ENCODE measurements around the gene KRTAP5-3.
"Not testable (repeated sequence)": the region's sequence is repeated elsewhere in the genome, so short reads cannot be mapped to it uniquely, and the experiment has no call there.

Gene KRTAP5-3

GRCh38 chr11:1632053-1632714 lies 23.9 kb upstream of the KRTAP5-3 start:
- H3K27ac Mint-ChIP-seq, result no peak overlapping the region
- no peak overlapping the region for H3K4me3 Mint-ChIP-seq
- peaks cover 74% of the 10 kb centered on the region for H3K27me3 Mint-ChIP-seq
- H3K4me1 Mint-ChIP-seq, result peaks cover 7% of the 10 kb centered on the region
- ATAC-seq, result peak; percentile 25
- no peaks in the 10 kb centered on the region for H3K9me3 Mint-ChIP-seq
- H3K36me3 Mint-ChIP-seq, result no peaks in the 10 kb centered on the region

DNA sequence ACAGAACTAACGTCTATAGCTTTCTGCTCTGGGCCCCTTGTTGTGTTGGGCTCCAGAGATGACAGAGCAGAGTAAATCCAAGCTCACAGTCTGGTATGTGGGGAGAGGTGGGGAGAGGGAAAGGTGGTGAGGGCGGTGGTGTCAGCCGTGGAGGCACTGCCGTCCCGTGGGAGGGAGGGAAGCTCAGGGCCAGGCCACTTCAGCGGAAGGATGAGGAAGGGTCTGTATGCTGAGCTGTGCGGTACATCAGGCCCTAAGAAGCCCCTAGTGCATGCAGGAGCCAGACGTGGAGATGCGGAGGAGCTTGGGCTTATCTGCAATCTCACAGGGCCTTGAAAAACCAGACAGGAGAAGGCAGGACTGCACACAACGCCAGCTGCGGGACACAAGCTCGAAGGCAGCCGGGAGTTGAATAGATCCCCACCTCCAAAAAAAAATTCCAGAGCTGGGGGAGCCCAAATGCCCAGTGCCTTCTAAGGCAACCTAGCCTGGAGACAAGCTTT lies 22.9 kb upstream of the KRTAP5-3 start:
- H3K27ac Mint-ChIP-seq, result no peak overlapping the region
- H3K9me3 Mint-ChIP-seq, result no peaks in the 10 kb centered on the region
- H3K4me3 Mint-ChIP-seq, result no peak overlapping the region
- no peak for ATAC-seq
- H3K27me3 Mint-ChIP-seq, result peaks cover 79% of the 10 kb centered on the region
- no peaks in the 10 kb centered on the region for H3K36me3 Mint-ChIP-seq
- H3K4me1 Mint-ChIP-seq, result peaks cover 7% of the 10 kb centered on the region

DNA sequence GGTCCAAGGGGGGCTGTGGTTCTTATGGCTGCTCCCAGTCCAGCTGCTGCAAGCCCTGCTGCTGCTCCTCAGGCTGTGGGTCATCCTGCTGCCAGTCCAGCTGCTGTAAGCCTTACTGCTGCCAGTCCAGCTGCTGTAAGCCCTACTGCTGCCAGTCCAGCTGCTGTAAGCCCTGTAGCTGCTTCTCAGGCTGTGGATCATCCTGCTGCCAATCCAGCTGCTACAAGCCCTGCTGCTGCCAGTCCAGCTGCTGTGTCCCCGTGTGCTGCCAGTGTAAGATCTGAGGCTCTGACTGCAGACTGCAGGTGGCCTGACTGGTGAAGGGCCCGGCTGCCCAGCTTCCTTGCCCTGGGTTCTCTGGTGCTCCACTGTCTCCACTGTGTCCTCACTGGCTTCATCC lies 22.0 kb upstream of the KRTAP5-3 start:
- Mint-ChIP-seq H3K27ac (no peak overlapping the region), H3K4me3 (no peak overlapping the region), H3K4me1 (peaks cover 7% of the 10 kb centered on the region), H3K9me3 (no peaks in the 10 kb centered on the region), H3K27me3 (peaks cover 79% of the 10 kb centered on the region), H3K36me3 (no peaks in the 10 kb centered on the region)
- ATAC-seq, result no peak

GRCh38 chr11:1629326-1630185 lies 21.3 kb upstream of the KRTAP5-3 start, which contains the start of gene KRTAP5-5:
KRTAP5-5 (plus strand) TSS chr11:1629775; CDS start chr11:1629841, 66 bp downstream.
- no peak for ATAC-seq
- peaks cover 7% of the 10 kb centered on the region for H3K4me1 Mint-ChIP-seq

GRCh38 chr11:1628506-1629325 lies 20.5 kb upstream of the KRTAP5-3 start:
- Mint-ChIP-seq H3K27ac (no peak overlapping the region), H3K27me3 (peaks cover 69% of the 10 kb centered on the region), H3K36me3 (no peaks in the 10 kb centered on the region), H3K4me1 (peaks cover 7% of the 10 kb centered on the region), H3K9me3 (no peaks in the 10 kb centered on the region), H3K4me3 (no peak overlapping the region)
- ATAC-seq, result peak; percentile 84

More at GRCh38 chr11:1629326-1630185, 21.3 kb upstream of the KRTAP5-3 start, which contains the start of gene KRTAP5-5:
- no peak within 1 kb of the TSS for H3K27ac Mint-ChIP-seq
- H3K36me3 Mint-ChIP-seq, result no peaks in the 10 kb centered on the region
- H3K27me3 Mint-ChIP-seq, result peaks cover 77% of the 10 kb centered on the region
- H3K4me3 Mint-ChIP-seq, result no peak within 1 kb of the TSS
- no peaks in the 10 kb centered on the region for H3K9me3 Mint-ChIP-seq

DNA sequence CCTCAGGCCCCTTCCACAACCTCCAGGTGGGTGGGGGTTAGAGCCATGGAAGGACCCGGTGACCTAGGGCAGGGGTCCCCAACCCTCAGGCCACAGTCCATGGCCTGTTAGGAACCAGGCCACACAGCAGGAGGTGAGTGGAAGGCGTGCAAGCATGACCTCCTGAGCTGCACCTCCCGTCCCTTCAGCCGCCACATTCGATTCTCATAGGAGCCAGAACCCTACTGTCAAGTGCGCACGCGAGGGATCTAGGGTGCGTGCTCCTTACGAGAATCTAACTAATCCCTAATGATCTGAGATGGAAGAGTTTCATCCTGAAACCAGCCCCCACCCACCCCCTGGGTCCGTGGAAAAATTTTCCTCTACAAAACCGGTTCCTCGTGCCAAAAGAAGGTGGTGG lies 17.3 kb upstream of the KRTAP5-3 start:
- peaks cover 7% of the 10 kb centered on the region for H3K4me1 Mint-ChIP-seq
- no peak overlapping the region for H3K4me3 Mint-ChIP-seq
- ATAC-seq, result no peak
- H3K27me3 Mint-ChIP-seq, result peaks cover 53% of the 10 kb centered on the region
- no peaks in the 10 kb centered on the region for H3K9me3 Mint-ChIP-seq
- no peak overlapping the region for H3K27ac Mint-ChIP-seq
- H3K36me3 Mint-ChIP-seq, result no peaks in the 10 kb centered on the region

DNA sequence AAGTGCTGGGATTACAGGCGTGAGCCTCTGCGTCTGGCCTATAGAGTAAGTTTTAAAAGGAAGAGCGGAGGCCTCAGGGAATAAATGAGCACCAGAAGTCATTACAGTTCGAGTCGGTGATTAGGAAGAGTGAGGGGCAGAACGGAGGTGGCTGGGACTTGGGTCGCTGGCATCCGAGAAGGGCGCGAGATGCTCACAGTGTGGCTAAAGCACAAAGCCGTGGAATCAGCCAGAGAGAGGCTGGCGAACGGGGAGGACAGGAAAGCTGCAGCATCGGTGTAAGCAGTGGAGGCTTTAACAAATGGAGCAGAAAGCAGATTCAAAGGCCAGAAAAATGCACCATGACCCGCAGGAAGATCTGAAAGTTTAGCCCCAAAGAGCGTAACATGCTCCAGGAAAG lies 16.4 kb upstream of the KRTAP5-3 start:
- no peak overlapping the region for H3K27ac Mint-ChIP-seq
- no peak for ATAC-seq
- H3K4me1 Mint-ChIP-seq, result peaks cover 8% of the 10 kb centered on the region
- H3K9me3 Mint-ChIP-seq, result no peaks in the 10 kb centered on the region
- H3K27me3 Mint-ChIP-seq, result peaks cover 54% of the 10 kb centered on the region
- H3K36me3 Mint-ChIP-seq, result no peaks in the 10 kb centered on the region
- H3K4me3 Mint-ChIP-seq, result no peak overlapping the region

DNA sequence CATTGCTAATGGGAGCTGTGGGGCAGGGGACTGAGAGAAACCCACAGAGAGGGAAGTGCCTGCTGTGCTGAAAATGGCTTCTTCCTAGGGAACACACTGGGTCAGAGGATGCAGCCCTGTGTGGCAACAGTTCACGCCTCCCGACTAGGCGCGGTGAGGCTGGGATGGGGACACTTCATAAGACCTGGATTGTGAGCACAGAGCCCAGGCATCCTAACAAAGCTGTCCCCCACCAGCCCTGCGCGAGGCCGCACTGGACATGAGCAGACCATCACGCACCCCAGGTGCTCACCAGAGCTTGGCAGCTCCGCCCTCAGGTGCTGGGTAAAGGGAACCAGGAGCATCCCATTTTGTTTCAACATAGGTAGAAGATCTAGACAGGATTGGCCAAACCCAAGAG lies 15.5 kb upstream of the KRTAP5-3 start:
- H3K9me3 Mint-ChIP-seq, result no peaks in the 10 kb centered on the region
- H3K36me3 Mint-ChIP-seq, result no peaks in the 10 kb centered on the region
- no peak overlapping the region for H3K4me3 Mint-ChIP-seq
- peaks cover 47% of the 10 kb centered on the region for H3K27me3 Mint-ChIP-seq
- H3K27ac Mint-ChIP-seq, result no peak overlapping the region
- ATAC-seq, result no peak
- H3K4me1 Mint-ChIP-seq, result peaks cover 7% of the 10 kb centered on the region

DNA sequence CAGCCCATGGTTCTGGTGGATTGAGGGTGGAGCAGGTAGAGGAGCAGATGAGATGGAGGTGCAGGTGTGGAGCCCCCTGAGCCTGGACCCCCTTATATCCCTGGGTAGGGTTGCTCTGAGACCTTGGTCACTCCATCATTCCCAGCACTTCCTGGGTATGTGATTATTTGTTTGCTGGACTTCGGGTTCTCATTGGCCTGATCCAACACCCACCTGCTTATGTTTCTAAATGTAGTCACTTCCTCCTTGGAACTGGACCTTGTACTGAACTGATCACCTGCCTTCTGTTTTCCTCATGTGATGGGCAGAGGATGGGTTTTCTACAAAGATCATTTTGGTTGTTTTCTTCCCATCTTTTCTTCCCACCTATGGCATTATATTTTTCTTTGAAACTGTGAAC lies 13.8 kb upstream of the KRTAP5-3 start, which contains the start of gene KRTAP5-4:
Gene KRTAP5-4, minus strand, starts transcription at position 53 of the 400 bp plus-strand sequence. Its CDS starts 45 bp downstream, at position 8.
- peaks cover 6% of the 10 kb centered on the region for H3K4me1 Mint-ChIP-seq
- no peaks in the 10 kb centered on the region for H3K36me3 Mint-ChIP-seq
- H3K27me3 Mint-ChIP-seq, result peaks cover 55% of the 10 kb centered on the region
- H3K27ac Mint-ChIP-seq, result no peak within 1 kb of the TSS
- H3K9me3 Mint-ChIP-seq, result no peaks in the 10 kb centered on the region
- ATAC-seq, result no peak
- H3K4me3 Mint-ChIP-seq, result no peak within 1 kb of the TSS

DNA sequence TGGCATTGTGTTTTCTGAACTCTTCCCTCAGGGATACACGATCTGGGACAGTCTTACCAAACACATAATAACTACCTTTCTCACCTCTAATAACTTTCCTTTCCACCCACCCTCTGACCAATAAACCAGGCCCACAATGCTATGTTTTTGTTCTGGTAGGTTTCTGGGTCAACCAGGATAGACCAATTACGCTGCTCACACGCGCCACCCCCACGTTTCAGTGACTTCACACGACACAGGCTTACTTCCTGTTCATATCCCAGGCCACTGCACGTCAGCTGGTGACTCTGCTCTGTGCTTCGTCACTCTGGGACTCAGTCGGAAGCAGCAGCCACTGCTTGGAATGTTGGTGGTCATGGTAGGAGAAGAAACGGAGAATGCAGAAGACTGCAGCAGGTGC lies 11.2 kb upstream of the KRTAP5-3 start:
- no peak overlapping the region for H3K4me3 Mint-ChIP-seq
- no peaks in the 10 kb centered on the region for H3K36me3 Mint-ChIP-seq

DNA sequence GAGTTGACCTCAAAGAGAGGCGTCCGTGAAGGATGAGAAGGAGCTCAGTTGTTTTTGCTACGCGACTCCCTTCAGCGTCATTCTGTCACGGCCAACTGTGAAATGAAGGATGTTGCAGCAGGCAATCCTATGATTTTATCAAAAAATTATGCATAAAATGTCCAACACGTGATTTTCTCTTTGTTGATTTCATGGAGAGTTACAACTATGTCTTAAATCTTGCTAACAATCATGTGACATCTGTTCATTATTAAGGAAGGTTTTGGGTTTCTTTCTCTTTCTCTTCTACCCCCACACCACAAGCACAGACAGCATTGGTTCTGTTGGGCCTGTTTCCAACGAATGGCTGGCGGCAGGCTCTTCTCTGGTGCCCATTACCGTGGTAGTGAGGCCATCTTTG lies 10.0 kb upstream of the KRTAP5-3 start:
- H3K36me3 Mint-ChIP-seq, result no peaks in the 10 kb centered on the region
- no peak overlapping the region for H3K4me3 Mint-ChIP-seq
- ATAC-seq, result no peak
- no peak overlapping the region for H3K27ac Mint-ChIP-seq
- peaks cover 71% of the 10 kb centered on the region for H3K27me3 Mint-ChIP-seq
- no peaks in the 10 kb centered on the region for H3K9me3 Mint-ChIP-seq
- H3K4me1 Mint-ChIP-seq, result peaks cover 6% of the 10 kb centered on the region

More for the DNA sequence above, 11.2 kb upstream of the KRTAP5-3 start:
- Mint-ChIP-seq H3K9me3 (no peaks in the 10 kb centered on the region), H3K4me1 (peaks cover 6% of the 10 kb centered on the region), H3K27ac (no peak overlapping the region), H3K27me3 (peaks cover 59% of the 10 kb centered on the region)
- ATAC-seq, result no peak

- H3K4me1 Mint-ChIP-seq, result peaks cover 16% of the 10 kb centered on the region
- not testable (repeated sequence) for H3K36me3 Mint-ChIP-seq, H3K9me3 Mint-ChIP-seq, ATAC-seq, H3K4me3 Mint-ChIP-seq, H3K27ac Mint-ChIP-seq
- peaks cover 31% of the 10 kb centered on the region for H3K27me3 Mint-ChIP-seq
These were observed 362 bp downstream of the KRTAP5-3 start for GRCh38 chr11:1607901-1608300.

- not testable (repeated sequence) for H3K4me3 Mint-ChIP-seq, H3K36me3 Mint-ChIP-seq, H3K9me3 Mint-ChIP-seq, ATAC-seq
- peaks cover 16% of the 10 kb centered on the region for H3K4me1 Mint-ChIP-seq
- peak overlapping the region; percentile 89 for H3K27ac Mint-ChIP-seq
- peaks cover 31% of the 10 kb centered on the region for H3K27me3 Mint-ChIP-seq
These were observed 962 bp downstream of the KRTAP5-3 start for GRCh38 chr11:1607156-1607845.

DNA sequence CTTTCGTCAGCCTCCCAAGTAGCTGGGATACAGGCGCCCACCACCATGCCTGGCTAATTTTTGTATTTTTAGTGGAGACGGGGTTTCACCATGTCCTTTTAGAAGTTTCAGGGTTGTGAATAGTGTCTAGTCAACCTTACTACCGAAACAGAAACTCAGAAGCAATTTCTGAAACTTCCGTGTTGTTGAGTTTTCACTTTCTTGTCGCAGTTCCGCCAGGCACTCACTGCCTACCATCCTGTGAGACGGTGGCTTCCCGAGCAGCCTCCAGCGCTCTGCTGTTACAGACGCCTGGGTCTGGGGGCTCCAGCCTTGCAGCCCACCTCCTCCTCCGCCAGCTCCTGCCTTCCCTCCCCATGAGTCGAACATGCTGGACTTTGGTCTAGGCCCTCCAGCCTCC lies 2.3 kb downstream of the KRTAP5-3 start:
- peaks cover 21% of the 10 kb centered on the region for H3K27me3 Mint-ChIP-seq
- peaks cover 25% of the 10 kb centered on the region for H3K4me1 Mint-ChIP-seq
- peak overlapping the region; percentile 89 for H3K27ac Mint-ChIP-seq
- H3K36me3 Mint-ChIP-seq, H3K9me3 Mint-ChIP-seq: not testable (repeated sequence)
- peak overlapping the region; percentile 44 for H3K4me3 Mint-ChIP-seq
- peak; percentile 93 for ATAC-seq

Data from stimulated activated memory B cell treated with anti-CD40 and anti-IgM and Interleukin-4, amounts not matched to agents 10 μg/mL and 1 μg/mL and 100 μg/mL, for 72 hours (primary cell).